Measurements from ENCODE around the gene OR10H2. TPM values are rescaled to one million over a fixed set of nuclear protein-coding genes. Genes with fewer than 3 reads are reported as not detected.
"Not testable (repeated sequence)": the region's sequence is repeated elsewhere in the genome, so short reads cannot be mapped to it uniquely, and the experiment has no call there.

Gene OR10H2
- total RNA-seq, 1 experiment from 2014 or later: not detected

DNA sequence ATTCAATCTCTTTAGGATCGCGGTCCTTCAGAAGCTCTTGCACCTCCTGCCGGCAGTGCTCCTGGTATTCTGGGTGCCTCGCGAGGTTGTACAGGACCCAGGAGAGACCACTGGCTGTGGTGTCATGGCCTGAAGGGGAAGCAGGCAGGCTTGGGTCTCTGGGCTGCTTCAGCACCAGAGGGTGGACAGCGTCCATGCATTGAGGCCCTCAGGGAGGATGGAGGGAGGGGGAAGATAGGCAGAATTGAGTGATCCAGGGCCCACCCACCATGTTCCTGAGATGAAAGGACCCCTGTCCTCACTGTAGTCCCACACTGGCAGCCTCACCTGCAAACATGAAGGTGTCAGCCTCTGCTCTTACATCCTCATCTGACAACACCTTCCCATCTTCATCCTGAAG lies 41.8 kb downstream of the OR10H2 start:
- no peak for DNase-seq (ENCODE audit: low read depth)

DNA sequence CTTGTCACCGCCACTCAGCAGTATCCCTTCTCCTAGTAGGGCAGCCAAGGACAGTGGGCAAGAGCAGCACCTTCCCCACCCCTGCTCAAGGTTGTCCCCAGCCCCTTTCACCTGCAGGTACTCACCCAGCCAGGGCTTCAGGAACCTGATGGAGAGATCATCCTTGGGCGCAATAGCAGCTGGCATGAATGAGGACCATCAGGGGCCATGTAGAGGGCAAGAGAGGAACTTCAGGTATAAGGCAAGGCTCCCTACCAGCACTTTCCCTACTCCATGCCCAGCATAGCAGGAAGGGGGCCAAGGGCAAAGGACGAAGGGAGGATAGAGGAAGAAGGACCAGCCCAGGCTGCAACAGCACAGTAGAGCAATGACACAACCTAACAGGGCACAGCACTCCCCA lies 46.3 kb downstream of the OR10H2 start:
- DNase-seq (ENCODE audit: low read depth): not testable (repeated sequence)

DNA sequence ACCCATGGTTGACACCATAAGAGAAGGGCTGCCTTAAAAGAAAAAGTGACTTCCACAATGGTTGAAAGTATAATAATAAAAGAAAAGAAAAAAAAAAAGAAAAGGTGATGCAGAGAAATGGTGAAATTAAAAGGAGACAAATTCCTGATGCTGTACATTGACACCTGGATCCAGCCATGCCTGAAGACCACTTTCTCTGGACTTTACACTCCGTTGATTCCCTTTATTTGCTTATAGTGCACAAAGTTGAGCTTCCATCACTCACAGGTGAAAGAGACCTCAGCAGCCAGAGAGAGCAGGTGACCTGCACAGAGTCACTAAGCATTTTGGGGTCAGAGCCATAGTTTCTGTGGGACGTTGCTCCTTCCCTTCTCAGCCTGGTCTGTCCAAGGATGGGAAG lies 47.4 kb downstream of the OR10H2 start:
- no peak for DNase-seq (ENCODE audit: low read depth)

DNA sequence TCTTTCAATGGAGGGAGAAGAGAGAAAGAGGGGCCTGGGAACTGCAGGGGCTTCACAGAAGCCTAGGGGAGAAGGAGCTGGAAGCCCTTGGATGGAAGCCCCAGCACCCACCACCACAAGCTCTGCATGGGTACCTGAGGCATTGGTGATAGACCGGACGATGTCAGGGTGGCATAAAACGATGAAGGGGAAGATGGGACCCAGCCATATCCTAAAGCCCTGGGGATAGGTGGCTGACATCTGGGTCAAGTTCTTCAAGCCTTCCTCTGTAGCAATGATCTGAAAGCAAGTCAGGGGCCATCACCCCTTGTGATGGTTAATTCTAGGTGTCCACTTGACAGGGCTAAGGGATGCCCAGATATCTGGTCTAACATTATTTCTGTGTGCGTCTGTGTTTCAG lies 48.4 kb downstream of the OR10H2 start:
- no peak for DNase-seq (ENCODE audit: low read depth)

DNA sequence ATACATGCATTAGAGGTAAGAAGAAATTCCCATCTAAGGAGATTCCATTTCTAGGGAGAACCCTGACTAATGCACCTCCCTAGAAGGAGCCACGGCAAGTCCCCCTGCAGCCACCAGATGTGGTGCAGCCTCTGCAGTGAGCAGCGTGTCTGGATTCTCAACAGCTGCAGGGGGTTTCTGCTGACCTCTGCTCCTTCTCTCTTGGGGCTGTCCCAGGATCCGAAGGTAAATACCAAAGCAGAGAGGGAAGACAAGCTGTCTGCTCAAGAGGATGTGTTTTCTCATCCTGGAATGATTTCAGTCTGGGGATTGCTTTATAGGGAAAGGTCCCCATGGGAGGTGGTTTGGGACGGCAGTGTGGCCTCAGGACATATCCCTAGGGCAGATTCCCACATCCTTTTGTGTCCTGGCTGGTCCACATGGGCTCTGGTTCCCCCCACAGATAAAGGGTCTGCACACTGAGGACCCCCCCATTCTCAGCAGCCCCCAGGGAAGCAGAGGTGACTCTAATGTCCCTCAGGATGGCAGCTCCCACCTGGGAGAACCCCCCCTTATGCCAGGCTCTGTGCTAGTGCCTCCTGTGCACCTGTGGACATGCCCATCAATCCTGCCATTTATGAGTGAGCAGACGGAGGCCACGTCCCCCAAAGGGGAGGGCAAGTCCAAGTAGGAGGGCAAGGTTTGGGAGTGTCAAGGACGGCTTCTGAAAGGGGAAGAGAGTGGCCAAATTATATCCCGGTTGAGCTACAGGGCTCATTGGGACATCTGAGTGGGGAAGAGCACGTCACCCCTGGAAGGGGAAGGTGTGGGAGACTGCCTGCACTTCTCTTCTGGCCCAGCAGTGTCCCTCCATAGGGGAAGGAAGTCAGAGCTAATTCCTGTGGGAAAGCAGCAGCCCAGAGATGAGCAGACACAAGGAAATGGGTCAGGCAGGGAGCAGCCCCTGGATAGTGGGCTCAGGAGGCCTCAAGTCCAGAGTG lies 49.5 kb downstream of the OR10H2 start:
- no peak for DNase-seq (ENCODE audit: low read depth)

Other genes starting within 250 kb of the OR10H2 start
- gene PGLYRP2, start 248.5 kb upstream of the OR10H2 start, total RNA-seq (2014; rRNA removed; shearing (Covaris generic)): 0.17 TPM in 1 of 2 replicates, not detected in the other
- gene CYP4F22, start 219.5 kb upstream of the OR10H2 start, total RNA-seq (2014; rRNA removed; shearing (Covaris generic)): 0.46 and 0.89 TPM in 2 replicates
- gene CYP4F8, start 112.8 kb upstream of the OR10H2 start, total RNA-seq (2014; rRNA removed; shearing (Covaris generic)): not detected in 2 replicates
- not detected in 2 replicates for gene CYP4F3, start 87.1 kb upstream of the OR10H2 start, total RNA-seq (2014; rRNA removed; shearing (Covaris generic))
- 0.29 and 0.51 TPM in 2 replicates for gene CYP4F12, start 54.9 kb upstream of the OR10H2 start, total RNA-seq (2014; rRNA removed; shearing (Covaris generic))
- gene OR10H3, start 10.0 kb downstream of the OR10H2 start, total RNA-seq (2014; rRNA removed; shearing (Covaris generic)): not detected in 2 replicates
- gene OR10H5, start 59.6 kb downstream of the OR10H2 start, total RNA-seq (2014; rRNA removed; shearing (Covaris generic)): under 0.01 and 0.15 TPM in 2 replicates
- gene OR10H1, start 87.6 kb downstream of the OR10H2 start, total RNA-seq (2014; rRNA removed; shearing (Covaris generic)): not detected in 2 replicates
- not detected in 2 replicates for gene CYP4F2, start 170.1 kb downstream of the OR10H2 start, total RNA-seq (2014; rRNA removed; shearing (Covaris generic))
- gene CYP4F11, start 206.5 kb downstream of the OR10H2 start, total RNA-seq (2014; rRNA removed; shearing (Covaris generic)): 0.29 and 1.0 TPM in 2 replicates
- gene OR10H4, start 221.0 kb downstream of the OR10H2 start, total RNA-seq (2014; rRNA removed; shearing (Covaris generic)): not detected in 2 replicates